GM21447 (cell line): ENCODE measurements around the gene HJV.

Experiments
- ATAC-seq: cut with Tn5 transposase; IDR thresholded peaks from one replicate; pipeline ENCODE4 v1.9.1; 2021; ENCODE audit not compliant: unreplicated experiment

HJV gene

DNA sequence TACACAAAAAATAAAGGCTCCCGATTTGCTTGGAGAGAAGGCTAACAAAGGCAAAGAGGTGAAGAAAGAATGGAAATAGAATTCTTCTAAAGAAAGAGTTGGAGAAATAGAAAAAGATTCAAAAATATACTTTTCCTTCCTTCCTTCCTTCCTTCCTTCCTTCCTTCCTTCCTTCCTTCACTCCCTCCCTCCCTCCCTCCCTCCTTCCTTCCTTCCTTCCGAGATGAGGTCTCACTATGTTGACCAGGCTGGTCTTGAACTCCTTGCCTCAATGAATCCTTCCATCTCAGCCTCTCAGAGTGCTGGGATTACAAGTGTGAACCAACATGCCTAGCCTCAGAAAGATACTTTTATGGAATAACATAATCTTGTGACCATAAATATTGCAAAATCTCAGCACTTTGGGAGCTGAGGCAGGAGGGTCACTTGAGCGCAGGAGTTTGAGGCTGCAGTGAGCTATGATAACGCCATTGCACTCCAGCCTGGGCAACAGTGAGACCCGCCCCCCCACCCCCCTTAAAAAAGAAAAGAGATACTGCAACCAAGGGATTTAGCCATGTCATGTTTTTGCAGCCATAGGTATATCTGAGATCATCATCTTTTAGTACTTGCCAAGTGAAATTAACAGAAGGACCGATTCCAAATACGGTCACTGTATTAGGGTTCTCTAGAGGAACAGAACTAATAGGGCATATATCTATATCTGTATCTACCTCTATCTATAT, 1.0 kb upstream of the HJV start:
- ATAC-seq = no peak

DNA sequence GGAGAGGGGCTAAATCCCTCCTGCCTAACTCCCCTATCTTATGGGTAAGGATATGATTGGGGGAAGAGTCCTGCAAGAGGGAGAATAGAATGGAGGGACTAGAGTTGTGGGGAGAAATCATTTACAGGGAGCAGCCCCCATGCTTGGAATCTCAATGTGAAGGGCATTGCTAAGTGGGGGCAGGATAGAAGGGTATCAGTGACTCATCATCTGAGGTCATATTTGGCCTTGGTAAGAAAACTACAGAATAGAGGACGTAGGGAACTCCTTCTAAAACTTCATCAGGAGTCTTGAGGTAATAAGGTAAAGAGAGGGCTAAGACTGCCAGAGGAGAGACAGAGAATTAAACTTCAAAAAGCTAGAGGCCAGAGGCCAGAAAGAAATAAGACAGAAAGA, 487 bp downstream of the HJV start:
- ATAC-seq = no peak

DNA sequence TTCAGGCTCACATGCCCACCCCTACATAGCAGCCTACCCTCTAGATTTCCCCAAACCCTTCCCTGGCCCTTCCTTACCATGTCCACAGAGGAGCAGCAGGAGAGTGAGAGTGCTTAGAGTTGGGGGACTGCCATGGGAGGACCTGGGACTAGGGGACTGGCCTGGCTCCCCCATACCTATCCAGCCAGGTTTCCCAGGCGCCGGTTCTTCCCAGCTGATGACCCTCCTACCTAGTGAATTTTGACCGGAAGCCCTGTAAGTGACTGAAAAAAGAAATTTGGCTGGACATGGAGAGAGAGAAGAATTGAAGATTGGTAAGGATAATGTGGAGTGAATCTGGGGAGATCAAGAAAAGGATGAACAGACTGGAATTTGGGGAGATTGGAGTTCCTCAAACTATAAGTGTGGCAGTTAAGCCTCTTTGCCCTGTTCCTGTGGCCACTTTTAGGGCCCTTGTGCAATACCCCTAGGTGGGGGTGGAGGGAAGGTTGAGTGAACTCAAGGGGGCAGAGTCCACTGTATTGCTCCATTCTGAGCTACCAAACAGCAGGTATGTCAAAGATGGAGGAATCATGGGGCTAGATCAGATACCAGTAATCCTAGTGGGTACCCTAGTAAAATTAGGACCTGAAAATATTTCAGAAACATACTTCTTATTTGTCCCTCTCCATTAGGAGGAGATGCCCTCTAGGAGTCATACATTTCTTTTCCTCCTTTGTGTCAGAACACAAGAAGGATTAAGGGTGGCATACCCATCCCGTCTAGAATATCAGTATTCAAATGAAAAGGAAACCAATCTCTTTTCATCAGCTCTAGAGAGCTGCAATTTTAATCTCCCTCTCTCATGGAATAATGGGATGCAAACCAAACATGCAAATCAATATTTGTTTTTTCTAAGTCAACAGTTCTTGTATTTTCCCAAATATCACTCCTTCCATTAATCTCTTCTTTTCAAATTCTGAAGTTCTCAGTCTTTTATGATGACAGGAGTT, 1.2 kb downstream of the HJV start:
- no peak for ATAC-seq

DNA sequence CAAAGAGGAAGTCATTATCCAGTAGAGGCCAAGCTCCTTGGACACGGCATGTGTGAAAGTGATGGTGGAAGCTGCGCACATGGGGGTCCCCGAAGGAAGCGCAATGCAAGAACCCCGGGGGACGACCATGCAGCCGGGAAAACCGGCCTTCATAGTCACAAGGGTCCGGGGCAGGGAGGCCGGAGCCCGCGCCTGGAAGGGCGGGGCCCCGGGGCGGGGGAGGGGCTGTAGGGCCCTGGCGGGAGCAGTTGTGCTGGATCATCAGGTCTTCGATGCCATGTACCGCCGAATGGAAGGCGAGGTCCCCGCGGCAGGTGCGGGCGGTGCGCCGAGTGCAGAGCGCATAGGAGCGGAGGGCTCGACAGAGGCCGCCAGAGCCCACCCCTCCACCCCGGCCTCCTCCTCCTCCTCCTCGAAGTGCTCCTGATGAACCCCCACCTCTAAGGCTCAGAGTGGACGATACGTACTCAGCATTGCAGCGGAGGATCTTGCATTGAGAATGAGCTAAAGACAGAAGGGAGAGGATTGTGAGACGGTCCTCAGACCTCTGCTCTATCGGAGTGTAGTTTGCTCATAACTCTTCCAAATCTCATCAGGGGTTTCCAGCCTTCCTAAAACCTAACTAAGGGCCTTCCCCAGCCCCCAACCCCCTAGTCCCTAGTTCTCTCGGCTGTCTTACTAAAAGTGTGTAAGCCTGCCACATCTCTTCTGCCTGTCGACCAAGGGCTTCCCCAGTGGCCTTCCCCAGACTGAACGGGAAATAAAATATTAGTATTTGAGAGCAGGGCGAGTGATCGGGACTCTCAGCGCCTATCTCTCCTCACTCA, 2.1 kb downstream of the HJV start:
- ATAC-seq = no peak

DNA sequence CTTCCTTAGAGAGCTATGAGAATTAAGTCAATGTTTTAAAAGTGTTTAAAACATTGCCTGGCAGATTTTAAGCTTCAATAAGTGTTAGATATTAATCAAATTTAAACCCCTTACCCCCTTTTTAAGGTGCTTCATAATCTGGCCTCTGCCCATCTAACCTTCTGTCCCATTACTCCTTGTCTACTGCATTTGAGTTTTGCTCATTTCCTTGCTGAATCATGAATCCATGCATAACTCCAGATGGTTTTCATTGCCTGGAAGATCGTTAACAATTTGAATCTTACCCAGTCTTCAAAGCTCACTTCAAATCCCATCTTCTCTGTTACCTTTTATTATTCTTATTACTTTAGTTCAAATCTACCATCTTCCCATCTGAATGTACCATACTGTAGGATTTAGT, 4.6 kb downstream of the HJV start:
- no peak for ATAC-seq

DNA sequence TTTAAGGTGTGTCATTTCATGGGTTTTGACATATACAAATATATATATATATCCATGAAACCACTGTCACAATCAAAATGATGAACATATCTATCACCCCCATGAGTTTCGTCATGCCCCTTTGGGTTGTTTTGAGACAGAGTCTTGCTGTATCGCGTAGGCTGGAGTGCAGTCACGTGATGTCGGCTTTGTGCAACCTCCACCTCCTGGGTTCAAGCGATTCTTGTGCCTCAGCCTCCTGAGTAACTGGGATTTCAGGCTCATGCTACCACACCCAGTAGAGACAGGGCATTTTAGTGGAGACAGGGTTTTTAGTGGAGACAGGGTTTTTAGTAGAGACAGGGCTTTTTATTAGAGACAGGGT, 8.0 kb downstream of the HJV start:
- no peak for ATAC-seq

DNA sequence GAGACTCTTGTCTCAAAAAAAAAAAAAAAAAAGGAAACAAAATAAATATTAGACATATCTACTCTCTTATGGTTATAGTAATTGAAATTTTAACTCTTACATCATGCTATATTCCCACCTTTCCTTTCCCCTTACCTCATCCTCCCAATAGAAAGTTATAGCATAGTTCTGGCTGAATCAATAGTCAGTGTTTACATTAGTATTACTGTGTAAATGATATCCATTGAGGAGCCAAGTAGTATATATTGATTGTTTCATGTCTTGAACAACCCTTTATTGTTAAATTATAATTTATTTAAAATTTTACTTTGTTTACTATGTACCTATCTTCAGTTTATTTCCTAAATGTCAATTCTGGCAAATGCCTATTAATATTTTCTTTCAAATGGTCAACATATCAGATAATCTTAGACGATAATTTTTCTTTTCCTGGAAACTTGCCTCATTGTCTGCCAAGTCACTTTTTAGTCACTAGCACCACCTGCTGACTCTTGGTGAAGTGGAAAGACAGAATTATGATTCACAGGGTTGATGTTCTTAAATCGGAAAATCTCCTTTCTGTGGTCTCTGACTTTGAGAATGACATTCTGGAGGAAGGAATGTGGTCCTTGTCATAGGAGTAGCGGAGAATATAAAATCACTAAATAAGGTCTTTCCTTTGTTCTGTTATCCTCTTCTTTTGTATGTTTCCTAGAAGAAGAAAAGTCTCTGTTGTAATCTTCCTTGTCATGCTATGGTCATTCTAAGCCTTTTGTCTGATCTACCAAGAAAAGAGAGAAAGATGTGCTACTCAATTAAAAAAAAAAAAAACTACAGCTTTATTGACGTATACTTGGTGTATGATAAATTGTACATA, 8.6 kb downstream of the HJV start:
- ATAC-seq = no peak

DNA sequence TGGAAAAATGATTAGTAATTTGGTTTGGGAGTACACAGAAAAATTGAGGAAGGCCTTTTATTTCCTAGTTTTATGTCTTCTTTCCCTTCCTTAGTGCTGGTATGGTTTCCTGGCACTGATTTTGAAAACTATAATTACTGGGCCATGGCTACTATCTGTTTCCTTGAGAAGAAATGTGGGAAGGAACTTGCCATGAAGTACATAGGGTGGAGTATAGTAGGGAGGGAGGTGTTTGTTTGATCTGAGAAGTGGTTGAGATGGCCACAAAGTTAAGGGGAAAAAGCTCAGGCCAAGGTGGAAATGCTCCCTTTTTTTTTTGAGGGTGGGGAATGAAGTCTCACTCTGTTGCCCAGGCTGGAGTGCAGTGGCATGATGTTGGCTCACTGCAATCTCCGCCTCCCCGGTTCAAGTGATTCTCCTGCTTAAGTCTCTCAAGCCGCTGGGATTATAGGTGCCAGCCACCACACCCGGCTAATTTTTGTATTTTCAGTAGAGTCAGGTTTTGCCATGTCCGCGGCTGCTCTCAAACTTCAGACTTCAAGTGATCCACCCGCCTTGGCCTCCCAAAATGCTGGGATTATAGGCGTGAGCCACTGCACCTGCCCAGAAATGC, 11.3 kb downstream of the HJV start:
- ATAC-seq = no peak

DNA sequence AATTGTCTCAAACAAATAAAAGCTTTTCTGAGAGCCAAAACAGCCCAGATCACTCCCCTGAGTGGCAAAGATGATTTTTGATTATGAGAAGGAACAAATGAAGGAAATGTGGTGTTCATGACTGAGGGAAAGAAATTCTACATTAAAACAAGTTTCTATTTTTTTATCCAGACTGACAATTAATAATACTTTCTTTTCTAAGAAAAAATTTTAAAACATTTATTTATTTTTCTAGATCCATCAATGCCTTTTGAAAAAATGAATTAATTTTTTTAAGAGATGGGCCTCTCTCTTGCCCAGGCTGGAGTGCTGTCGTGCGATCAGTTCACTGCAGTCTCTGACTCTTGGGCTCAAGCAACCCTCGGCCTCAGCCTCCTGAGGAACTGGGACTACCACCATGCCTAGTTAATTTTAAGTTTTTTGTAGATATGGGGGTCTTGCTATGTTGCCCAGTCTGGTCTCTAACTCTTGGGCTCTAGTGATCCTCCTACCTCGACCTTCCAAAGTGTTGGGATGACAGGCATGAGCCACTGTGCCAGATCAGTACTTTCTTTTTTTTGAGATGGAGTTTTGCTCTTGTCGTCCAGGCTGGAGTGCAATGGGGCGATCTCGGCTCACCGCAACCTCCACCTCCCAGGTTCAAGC, 13.9 kb downstream of the HJV start:
- no peak for ATAC-seq

DNA sequence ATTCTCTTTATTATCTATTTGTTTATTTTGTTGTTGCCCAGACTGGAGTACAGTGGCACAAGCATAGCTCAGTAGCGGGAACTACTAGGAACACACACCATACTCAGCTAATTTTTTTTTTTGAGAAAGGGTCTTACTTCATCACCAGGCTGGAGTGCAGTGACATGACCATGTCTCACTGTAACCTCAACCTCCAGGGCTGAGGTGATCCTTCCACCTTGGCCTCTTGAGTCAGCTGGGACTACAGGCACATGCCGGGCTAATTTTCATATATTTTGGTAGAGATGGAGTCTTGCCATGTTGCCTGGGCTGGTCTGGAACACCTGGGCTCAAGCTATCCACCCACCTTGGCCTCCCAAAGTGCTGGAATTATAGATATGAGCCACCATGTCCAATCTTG, 19.8 kb downstream of the HJV start:
- ATAC-seq = no peak

DNA sequence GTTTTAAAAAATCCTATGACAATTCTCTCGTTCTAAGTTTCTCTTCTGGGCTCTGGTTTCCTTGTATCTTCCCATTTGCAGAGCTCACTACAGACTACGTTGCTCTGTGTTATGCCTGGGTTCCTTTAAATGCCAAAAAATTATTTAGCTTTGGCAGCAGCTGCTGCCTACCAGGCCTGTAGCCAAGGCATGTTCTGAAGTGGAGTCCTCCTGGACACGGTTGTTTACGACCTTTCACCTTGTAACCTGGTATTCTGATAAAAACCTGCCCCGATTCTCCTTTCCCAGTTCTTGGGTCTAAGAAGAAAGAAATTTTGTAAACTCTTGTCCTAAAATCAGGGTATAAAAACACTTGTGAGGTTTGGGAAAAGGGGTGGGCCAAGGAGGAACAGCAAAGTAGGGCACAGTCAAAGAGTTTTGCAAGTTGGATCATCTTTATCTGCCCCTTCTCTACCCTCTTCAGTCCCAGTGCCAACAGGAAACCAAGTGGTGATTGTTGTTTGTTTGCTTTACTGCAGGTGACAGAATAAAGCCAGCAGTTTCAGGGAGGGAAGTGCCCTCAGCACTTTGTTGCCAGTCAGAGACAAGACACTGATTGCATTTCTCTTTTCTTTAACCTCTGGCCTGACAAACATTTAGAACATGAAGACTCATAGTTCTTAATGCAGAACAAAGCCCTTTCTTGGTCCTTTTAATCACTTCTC, 22.1 kb downstream of the HJV start:
- no peak for ATAC-seq

DNA sequence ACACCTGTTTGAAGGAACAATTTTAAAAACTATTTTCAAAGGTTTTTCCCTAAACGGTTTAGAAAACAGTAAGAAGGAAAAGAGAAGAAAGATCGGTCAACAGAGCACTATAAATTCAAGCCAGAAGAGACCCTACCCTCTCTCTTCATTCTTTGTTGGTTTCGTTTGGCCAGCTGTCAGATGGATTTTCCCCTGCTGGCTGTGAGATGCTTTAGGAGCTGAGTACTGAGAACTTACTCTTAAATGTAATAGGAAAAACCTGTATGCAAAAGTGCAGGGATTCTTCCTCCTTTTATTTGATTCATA, 23.9 kb downstream of the HJV start:
- ATAC-seq = no peak

DNA sequence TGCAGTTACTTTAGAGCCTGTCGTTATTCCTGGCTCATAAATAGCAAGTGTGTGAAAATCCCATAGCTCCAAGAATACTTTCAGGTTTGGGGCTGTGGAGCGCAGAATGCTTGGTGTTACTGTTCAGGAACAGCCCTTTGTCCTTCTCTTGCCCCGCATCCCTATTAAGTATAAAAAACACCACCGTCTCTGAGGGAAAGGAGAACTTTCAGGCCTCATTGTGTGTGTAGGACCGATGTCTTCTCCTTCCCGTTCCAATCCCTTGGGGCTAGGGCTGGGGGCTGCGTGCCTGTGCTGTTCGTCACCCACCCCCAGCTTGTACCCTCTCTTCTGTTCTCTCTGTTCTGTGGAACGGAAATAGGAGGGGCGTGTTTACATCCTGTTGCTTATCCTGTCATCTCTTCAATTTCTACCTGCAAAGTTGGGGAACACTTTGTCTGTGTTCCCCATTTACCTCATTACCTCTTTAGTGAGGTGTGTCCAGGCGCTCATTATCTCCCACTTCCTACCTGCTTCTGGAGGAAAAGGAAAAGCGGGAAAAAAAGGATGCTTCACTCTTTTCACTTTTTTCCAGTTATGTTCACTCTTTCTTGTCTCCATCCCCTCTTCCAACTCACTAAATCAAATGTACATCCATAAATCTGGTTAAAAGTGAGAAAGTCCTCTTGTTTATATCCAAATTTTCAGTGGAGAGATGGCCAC, 24.4 kb downstream of the HJV start:
- peak; percentile 34 for ATAC-seq

DNA sequence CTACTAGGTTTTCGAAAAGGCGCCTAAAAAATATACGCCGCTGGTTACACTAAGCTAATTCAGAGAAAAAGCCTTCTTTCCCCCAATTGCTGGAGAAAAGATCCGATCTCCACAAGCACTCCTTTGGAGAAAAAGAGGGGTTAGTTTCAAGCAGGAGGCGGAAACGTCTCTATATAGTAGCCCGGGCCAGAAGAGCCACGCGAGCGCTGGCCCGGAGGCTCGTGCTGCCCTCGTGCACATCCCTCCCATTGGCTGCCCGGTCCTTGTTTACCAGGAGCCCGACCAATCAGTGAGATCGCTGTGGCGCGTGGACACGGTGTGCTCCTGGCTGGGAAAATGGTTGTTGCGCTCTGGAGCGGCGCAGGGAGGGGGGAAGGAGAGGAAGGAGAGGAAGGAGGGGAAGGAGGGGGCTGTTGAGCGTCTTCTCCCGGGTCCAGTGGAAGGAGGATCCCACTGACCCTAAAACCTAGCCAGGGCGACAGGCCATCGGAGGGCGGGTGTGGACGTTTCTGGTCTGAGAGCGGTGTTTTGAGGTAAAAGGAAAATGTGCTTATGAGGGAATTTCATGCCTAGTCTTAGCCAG, 25.0 kb downstream of the HJV start, which contains the start of gene TXNIP:
Gene TXNIP (minus strand): TSS at position 147 of the 583 bp plus-strand sequence. CDS start 313 bp downstream, outside the sequence.
- ATAC-seq = peak; percentile 91

DNA sequence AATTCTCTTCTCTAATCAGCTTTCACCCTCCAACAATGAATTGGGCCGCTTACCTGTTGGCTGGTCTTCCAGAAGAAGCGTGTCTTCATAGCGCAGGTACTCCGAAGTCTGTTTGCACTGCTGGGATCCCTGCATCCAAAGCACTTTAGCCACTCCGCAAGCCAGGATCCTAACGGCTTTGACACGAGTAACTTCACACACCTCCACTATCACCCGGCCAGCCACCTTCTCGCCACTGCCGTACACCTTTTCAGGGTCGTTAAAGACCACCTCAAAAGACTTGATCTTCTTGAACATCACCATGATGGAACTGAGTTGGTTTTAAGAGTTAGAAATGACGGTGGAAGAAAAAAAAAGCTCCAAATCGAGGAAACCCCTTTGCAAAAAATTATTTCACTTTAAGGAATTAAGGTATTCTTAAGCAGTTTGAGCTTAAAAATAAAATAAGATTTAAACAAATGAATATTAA, 25.5 kb downstream of the HJV start:
- ATAC-seq = no peak

DNA sequence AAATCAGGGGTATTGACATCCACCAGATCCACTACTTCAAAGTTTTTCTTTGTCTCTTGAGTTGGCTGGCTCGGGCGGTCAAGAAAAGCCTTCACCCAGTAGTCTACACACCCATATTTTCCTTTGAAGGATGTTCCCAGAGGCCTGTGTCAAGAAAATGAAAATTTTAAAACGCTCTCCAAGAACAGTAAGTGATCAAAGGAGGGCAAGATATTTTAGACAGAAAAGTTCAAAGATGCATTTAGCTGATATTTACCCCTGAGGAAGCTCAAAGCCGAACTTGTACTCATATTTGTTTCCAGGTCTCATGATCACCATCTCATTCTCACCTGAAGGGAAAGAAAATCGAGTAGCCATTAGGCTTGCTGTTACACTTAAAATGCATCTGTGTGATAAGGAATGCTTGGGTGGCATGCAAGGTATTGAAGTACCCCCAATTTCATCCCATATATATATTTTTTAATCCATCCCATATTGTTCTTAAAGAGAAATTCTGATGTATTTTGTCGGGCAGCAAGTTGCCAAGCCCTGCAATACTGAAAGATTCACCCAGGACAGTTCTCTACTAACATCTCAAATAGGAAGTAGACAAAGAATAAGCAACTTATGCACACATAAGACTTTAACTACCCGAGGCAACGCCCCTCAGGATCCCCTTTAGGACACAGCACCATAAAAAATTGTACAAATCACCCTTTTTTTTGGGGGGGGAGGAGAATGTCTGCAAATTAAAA, 26.2 kb downstream of the HJV start:
- no peak for ATAC-seq

DNA sequence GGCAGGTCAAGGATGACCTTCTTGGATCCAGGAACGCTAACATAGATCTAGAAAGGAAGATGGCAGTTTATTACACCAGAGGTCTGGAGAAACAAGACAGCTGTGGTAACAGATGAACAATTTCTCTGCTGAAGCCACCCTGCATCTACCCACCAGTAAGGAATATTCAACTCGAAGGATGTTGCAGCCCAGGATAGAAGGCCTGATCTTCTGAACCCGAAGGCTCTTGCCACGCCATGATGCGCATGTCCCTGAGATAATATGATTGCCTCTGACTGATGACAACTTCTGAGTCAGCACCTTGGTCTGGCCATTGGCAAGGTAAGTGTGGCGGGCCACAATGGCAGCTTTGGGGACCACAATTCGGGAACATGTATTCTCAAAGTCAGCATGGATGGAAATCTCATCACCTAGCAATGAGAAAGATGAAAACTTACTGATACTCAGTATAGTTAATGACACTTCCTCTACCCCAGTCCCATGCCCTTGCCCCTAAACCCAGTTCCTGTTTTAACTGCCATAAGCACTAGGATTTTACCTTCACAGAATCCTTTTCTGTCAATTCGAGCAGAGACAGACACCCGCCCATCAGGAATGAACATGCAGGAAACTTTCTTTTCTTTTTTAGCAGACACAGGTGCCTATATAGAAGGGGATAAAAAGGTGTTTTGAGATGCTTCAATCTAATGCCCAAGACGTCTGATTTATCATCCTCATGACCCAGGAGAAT, 27.0 kb downstream of the HJV start:
- no peak for ATAC-seq
